HepG2 (cell line): ENCODE data around the gene SSTR5. TPM values are rescaled to one million over a fixed set of nuclear protein-coding genes. Genes with fewer than 3 reads are reported as not detected.

ENCODE experiments used
- ARHGAP35 ChIP-seq: sonication (generic); formaldehyde crosslinking; IDR thresholded peaks from 2 replicates; pipeline ENCODE4 v1.9.0; 2022; ENCODE audit warnings: mild to moderate bottlenecking, inconsistent platforms, moderate library complexity, missing genetic modification reagents, borderline replicate concordance
- CREB1 ChIP-seq, 2 experiments: fragments of 450-650 bp in 1 of 2; IDR thresholded peaks; 2 replicates each; pipeline ENCODE4 v1.6.1; 2016 to 2017; ENCODE audit warnings: control low read depth in 1 of 2, mild to moderate bottlenecking in 1 of 2, missing compliant biosample characterization in 1 of 2, missing genetic modification characterization in 1 of 2
- GATA4 ChIP-seq: sonication (generic); IDR thresholded peaks from 2 replicates; pipeline ENCODE4 v1.6.1; 2016; ENCODE audit warnings: antibody characterized with exemption, low read depth, borderline replicate concordance
- KLF12 ChIP-seq: sonication (generic); formaldehyde crosslinking; IDR thresholded peaks from 2 replicates; pipeline ENCODE4 v1.4.0; 2020; ENCODE audit warnings: missing genetic modification reagents, borderline replicate concordance
- MEIS2 ChIP-seq: sonication (generic); formaldehyde crosslinking; IDR thresholded peaks from 2 replicates; pipeline ENCODE4 v1.9.0; 2021; ENCODE audit warnings: mild to moderate bottlenecking, missing genetic modification reagents
- NFE2L1 ChIP-seq: sonication (generic); formaldehyde crosslinking; IDR thresholded peaks from 2 replicates; pipeline ENCODE4 v1.4.0; 2020; ENCODE audit warnings: missing genetic modification reagents, mild to moderate bottlenecking, borderline replicate concordance
- PRMT3 ChIP-seq: sonication (generic); formaldehyde crosslinking; IDR thresholded peaks from 2 replicates; pipeline ENCODE4 v1.8.1; 2022; ENCODE audit warnings: low read depth, mild to moderate bottlenecking, moderate library complexity, missing genetic modification reagents, borderline replicate concordance
- SP1 ChIP-seq, 2 experiments: fragments of 450-650 bp in 1 of 2; sonication (generic) in 1 of 2; formaldehyde crosslinking in 1 of 2; IDR thresholded peaks; 2 replicates each; pipeline versions ENCODE4 v1.4.0 to v1.6.1; 2016 to 2020; ENCODE audit warnings: missing genetic modification reagents in 1 of 2
- SRF ChIP-seq: IDR thresholded peaks from 2 replicates; pipeline ENCODE4 v1.6.1; 2011; ENCODE audit warnings: mild to moderate bottlenecking, low read depth, low read length, moderate library complexity
- TBP ChIP-seq: sonication (generic); formaldehyde crosslinking; IDR thresholded peaks from 2 replicates; pipeline ENCODE4 v1.5.0; 2020; ENCODE audit warnings: missing genetic modification reagents
- TGIF2 ChIP-seq: IDR thresholded peaks from 2 replicates; pipeline ENCODE4 v1.6.1; 2016; ENCODE audit warnings: control low read depth, missing compliant biosample characterization
- ZFP90 ChIP-seq: sonication (generic); formaldehyde crosslinking; IDR thresholded peaks from 2 replicates; pipeline ENCODE4 v1.8.0; 2022; ENCODE audit warnings: missing genetic modification reagents, mild to moderate bottlenecking, inconsistent platforms, borderline replicate concordance
- ZKSCAN8 ChIP-seq: IDR thresholded peaks from 2 replicates; pipeline ENCODE4 v1.6.1; 2016; ENCODE audit warnings: borderline replicate concordance, missing genetic modification reagents, missing compliant biosample characterization
- ZNF329 ChIP-seq: sonication (generic); formaldehyde crosslinking; IDR thresholded peaks from 2 replicates; pipeline ENCODE4 v1.9.0; 2021; ENCODE audit warnings: low read depth, mild to moderate bottlenecking, missing genetic modification reagents
- ZNF335 ChIP-seq: sonication (generic); formaldehyde crosslinking; IDR thresholded peaks from 2 replicates; pipeline ENCODE4 v1.4.0; 2020; ENCODE audit warnings: missing genetic modification reagents
- ZNF33B ChIP-seq: sonication (generic); formaldehyde crosslinking; IDR thresholded peaks from 2 replicates; pipeline ENCODE4 v1.5.1; 2020; ENCODE audit warnings: mild to moderate bottlenecking, missing genetic modification reagents
- ZNF34 ChIP-seq: sonication (generic); formaldehyde crosslinking; IDR thresholded peaks from 2 replicates; pipeline ENCODE4 v1.4.0; 2020; ENCODE audit warnings: mild to moderate bottlenecking, missing genetic modification reagents, borderline replicate concordance
- ZNF546 ChIP-seq: sonication (generic); formaldehyde crosslinking; conservative IDR thresholded peaks from 2 replicates; pipeline ENCODE4 v1.8.1; 2023; ENCODE audit warnings: mild to moderate bottlenecking, missing genetic modification reagents
- ZNF605 ChIP-seq: sonication (generic); formaldehyde crosslinking; IDR thresholded peaks from 2 replicates; pipeline ENCODE4 v1.8.0; 2022; ENCODE audit warnings: mild to moderate bottlenecking, missing genetic modification reagents
- ZNF615 ChIP-seq: sonication (generic); formaldehyde crosslinking; IDR thresholded peaks from 2 replicates; pipeline ENCODE4 v1.5.0; 2020; ENCODE audit warnings: mild to moderate bottlenecking, missing genetic modification reagents, borderline replicate concordance
- polyA plus RNA-seq, 8 experiments: library from polyadenylated mRNA; depleted of rRNA in 3 of 8; stranded (reverse) in 7 of 8; unstranded in 1 of 8; fragments of >200 nt; fragmentation: Illumina TruSeq in 4 of 8; extraction: Trizol in 4 of 8; gene quantifications; 2 replicates each; pipeline versions ENCODE4 v1.2.1 to v1.2.3, GENCODE V29; 2011 to 2016; ENCODE audit warnings: low read depth in 4 of 8, missing spikeins in 1 of 8, mixed read lengths in 1 of 8; ENCODE audit not compliant: insufficient read depth in 1 of 8
- total RNA-seq, 5 experiments: library from RNA; depleted of rRNA; stranded (reverse); fragments of >200 nt; fragmentation: Illumina TruSeq; extraction: Trizol; gene quantifications; 2 replicates each; pipeline ENCODE4 v1.2.3, GENCODE V29; 2016; ENCODE audit warnings: low read depth in 1 of 5
- TF ChIP-seq, protein P1 (sequence below): sonication (generic); formaldehyde crosslinking; IDR thresholded peaks from 2 replicates; pipeline ENCODE4 v1.4.0; 2020; ENCODE audit warnings: mild to moderate bottlenecking, missing genetic modification reagents, borderline replicate concordance
- TF ChIP-seq, protein P2 (sequence below): IDR thresholded peaks from 2 replicates; pipeline ENCODE4 v1.6.1; 2018; ENCODE audit warnings: missing genetic modification reagents
- TF ChIP-seq, protein P3 (sequence below): sonication (generic); formaldehyde crosslinking; IDR thresholded peaks from 2 replicates; pipeline ENCODE4 v1.9.0; 2022; ENCODE audit warnings: missing genetic modification reagents, mild to moderate bottlenecking, borderline replicate concordance

SSTR5 gene
- total and polyA plus RNA-seq, 2 of the 13 experiments (the other 11 are each of a cell fraction or from before 2014, with no cell fraction given), result 0.20 to 0.49 TPM

DNA sequence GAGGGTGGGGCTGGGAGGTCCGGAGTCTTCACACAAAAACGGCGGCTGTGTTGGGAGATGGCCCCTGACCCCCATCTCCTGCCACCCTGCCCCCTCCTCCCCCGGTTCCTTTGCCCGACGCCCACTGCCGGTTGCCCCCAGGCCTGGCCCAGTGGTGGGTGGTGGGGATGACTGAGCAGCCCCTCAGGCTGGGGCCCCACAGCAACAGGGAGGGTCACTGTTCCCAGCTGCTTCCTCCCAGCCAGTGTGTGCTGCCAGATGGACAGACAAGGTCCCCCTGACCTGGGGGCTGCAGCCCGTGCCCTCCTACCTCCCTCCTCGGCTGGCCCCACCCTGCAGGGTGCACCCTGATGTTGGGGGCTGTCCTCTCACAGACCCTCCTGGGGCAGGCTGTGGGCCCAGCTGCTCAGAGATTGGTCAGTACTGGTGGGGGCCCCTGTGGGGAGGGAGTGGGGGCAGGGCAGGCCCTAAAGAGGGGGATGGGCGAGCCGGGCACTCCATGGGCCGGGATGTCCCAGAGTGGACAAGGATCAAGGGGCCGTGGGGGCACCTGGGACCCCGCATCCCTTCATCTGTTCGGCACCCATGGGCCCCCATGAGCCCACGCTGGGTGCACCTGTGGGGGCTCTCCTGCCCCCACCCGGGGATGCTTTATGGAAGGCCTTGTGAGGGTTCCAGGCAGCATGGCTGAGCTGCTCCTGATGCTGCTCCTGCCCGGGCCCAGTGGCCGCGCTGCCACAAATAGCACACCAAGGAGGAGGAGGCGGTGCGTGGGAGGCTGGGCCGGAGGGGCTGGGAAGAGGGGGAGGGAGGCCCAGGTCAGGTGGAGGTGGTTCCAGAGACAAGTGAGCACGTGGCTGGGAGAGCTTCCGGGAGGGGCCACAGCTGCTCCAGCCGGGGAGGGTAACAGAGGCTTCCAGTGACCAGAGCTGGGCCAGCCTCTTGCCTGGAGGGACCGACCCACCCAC lies 18.4 kb downstream of the SSTR5 start (continued):
- 0 out of 2 replicates have a peak, but pooled peaks have one; percentile 41 for TF ChIP-seq TGIF2
- 0 out of 2 replicates have a peak, but pooled peaks have one; percentile 33 for TF ChIP-seq ZNF329 (CRISPR knock-in tag)
- peak; percentile 21; the same call in 1 of the 2 replicates for TF ChIP-seq ZNF335 (CRISPR knock-in tag)
- no peak for TF ChIP-seq PRMT3 (CRISPR knock-in tag)
- TF ChIP-seq TBP (CRISPR knock-in tag), result no peak
- no peak for TF ChIP-seq NFE2L1 (CRISPR knock-in tag)
- TF ChIP-seq ARHGAP35, result no peak
- TF ChIP-seq, protein P1, sequence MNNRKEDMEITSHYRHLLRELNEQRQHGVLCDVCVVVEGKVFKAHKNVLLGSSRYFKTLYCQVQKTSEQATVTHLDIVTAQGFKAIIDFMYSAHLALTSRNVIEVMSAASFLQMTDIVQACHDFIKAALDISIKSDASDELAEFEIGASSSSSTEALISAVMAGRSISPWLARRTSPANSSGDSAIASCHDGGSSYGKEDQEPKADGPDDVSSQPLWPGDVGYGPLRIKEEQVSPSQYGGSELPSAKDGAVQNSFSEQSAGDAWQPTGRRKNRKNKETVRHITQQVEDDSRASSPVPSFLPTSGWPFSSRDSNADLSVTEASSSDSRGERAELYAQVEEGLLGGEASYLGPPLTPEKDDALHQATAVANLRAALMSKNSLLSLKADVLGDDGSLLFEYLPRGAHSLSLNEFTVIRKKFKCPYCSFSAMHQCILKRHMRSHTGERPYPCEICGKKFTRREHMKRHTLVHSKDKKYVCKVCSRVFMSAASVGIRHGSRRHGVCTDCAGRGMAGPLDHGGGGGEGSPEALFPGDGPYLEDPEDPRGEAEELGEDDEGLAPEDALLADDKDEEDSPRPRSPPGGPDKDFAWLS (CRISPR knock-in tag), result no peak
- TF ChIP-seq KLF12 (CRISPR knock-in tag), result no peak
- TF ChIP-seq, protein P2, sequence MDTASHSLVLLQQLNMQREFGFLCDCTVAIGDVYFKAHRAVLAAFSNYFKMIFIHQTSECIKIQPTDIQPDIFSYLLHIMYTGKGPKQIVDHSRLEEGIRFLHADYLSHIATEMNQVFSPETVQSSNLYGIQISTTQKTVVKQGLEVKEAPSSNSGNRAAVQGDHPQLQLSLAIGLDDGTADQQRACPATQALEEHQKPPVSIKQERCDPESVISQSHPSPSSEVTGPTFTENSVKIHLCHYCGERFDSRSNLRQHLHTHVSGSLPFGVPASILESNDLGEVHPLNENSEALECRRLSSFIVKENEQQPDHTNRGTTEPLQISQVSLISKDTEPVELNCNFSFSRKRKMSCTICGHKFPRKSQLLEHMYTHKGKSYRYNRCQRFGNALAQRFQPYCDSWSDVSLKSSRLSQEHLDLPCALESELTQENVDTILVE, result peak; percentile 35; the same call in 1 of the 2 replicates
- no peak for TF ChIP-seq MEIS2
- TF ChIP-seq SRF, result no peak
- TF ChIP-seq ZKSCAN8 (CRISPR knock-in tag), result peak; percentile 95
- TF ChIP-seq, protein P3, sequence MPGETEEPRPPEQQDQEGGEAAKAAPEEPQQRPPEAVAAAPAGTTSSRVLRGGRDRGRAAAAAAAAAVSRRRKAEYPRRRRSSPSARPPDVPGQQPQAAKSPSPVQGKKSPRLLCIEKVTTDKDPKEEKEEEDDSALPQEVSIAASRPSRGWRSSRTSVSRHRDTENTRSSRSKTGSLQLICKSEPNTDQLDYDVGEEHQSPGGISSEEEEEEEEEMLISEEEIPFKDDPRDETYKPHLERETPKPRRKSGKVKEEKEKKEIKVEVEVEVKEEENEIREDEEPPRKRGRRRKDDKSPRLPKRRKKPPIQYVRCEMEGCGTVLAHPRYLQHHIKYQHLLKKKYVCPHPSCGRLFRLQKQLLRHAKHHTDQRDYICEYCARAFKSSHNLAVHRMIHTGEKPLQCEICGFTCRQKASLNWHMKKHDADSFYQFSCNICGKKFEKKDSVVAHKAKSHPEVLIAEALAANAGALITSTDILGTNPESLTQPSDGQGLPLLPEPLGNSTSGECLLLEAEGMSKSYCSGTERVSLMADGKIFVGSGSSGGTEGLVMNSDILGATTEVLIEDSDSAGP (CRISPR knock-in tag), result 0 out of 2 replicates have a peak, but pooled peaks have one; percentile 46
- no peak for TF ChIP-seq SP1 (IDR thresholded peaks at IDR 0.05)
- 0 out of 2 replicates have a peak, but pooled peaks have one; percentile 12 for TF ChIP-seq SP1 (CRISPR knock-in tag; IDR thresholded peaks at IDR 0.05)
- 0 out of 2 replicates have a peak, but pooled peaks have one; percentile 1 for TF ChIP-seq GATA4
- no peak for TF ChIP-seq ZNF605
- TF ChIP-seq ZFP90 (CRISPR knock-in tag), result no peak
- TF ChIP-seq ZNF33B (CRISPR knock-in tag), result no peak
- no peak for TF ChIP-seq ZNF34
- peak; percentile 28; the same call in 1 of the 2 replicates for TF ChIP-seq ZNF546 (CRISPR knock-in tag)
- no peak for TF ChIP-seq CREB1 (IDR thresholded peaks at IDR 0.05)
- no peak for TF ChIP-seq CREB1 (CRISPR knock-in tag; IDR thresholded peaks at IDR 0.05)
- TF ChIP-seq ZNF615, result 0 out of 2 replicates have a peak, but pooled peaks have one; percentile 41
